GM21786 (cell line): ENCODE data around the gene L3HYPDH.

Experiments
- ATAC-seq: cut with Tn5 transposase; IDR thresholded peaks from one replicate; pipeline ENCODE4 v1.9.1; 2021; ENCODE audit not compliant: unreplicated experiment

The L3HYPDH gene

GRCh38 chr14:59483819-59484638, at the start of gene L3HYPDH, which contains the start of gene JKAMP:
TSS of gene L3HYPDH (minus strand) at chr14:59484408. CDS start at chr14:59484316, 92 bp downstream.
TSS of gene JKAMP (plus strand) at chr14:59484517. CDS start at chr14:59484590, 73 bp downstream.
- peak; percentile 81 for ATAC-seq

- no peak for ATAC-seq
Measured at GRCh38 chr14:59532419-59532818, 48.2 kb upstream of the L3HYPDH start.

DNA sequence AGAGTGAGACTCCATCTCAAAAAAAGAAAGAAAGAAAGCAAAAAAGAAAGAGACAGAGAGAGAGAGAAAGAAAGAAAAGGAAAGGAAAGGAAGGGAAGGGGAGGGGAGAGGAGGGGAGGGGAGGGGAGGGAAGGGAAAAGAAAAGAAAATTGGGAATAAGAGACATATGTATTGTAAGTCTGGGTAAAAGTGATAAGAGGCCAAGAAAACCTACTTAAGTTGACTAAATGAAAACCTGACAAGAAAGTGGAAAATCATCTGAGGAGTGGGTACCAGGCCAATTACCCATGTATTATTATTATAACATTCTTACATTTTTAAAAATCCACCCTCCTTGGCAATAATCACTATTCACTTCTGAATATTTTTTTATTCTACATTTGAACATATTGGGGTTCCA, 46.1 kb upstream of the L3HYPDH start:
- no peak for ATAC-seq

- ATAC-seq: peak; percentile 58
Measured at GRCh38 chr14:59529189-59529588, 45.0 kb upstream of the L3HYPDH start.

GRCh38 chr14:59520224-59520623, 36.0 kb upstream of the L3HYPDH start:
- ATAC-seq: no peak

DNA sequence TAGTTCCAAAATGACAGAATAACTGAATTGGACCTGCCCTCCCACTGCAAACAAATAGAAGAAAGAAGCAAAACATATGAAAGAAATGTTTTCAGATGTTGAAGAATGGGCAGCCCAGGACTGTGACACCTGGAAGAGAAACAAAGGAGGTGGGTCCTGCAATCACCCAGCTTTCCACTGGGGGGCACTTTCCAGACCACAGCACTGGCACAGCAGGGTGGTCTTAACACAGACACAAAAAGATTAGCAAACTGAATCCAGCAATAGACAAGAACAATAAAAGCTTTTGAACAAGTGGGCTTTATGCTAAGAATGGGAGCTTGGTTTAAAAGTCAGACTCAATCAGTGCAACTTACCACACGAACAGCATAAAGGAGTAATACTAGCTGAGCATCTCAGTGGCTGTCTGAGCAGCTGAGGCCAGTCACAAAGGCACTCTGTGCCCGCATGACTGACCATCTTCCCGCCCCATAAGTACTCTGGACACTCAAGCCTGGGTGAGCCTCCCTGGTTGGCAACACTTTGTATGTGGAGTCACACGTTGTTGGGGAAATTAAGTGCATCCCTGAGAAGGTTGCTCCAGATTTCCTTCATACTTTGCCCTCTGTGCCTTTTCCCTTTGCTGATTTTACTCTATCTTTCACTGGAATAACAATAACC, 27.8 kb upstream of the L3HYPDH start:
- ATAC-seq: no peak

GRCh38 chr14:59510966-59511365, 26.8 kb upstream of the L3HYPDH start:
- no peak for ATAC-seq

- no peak for ATAC-seq
Measured at GRCh38 chr14:59510001-59510400, 25.8 kb upstream of the L3HYPDH start.

- ATAC-seq: no peak
Measured at GRCh38 chr14:59509101-59509500, 24.9 kb upstream of the L3HYPDH start.

DNA sequence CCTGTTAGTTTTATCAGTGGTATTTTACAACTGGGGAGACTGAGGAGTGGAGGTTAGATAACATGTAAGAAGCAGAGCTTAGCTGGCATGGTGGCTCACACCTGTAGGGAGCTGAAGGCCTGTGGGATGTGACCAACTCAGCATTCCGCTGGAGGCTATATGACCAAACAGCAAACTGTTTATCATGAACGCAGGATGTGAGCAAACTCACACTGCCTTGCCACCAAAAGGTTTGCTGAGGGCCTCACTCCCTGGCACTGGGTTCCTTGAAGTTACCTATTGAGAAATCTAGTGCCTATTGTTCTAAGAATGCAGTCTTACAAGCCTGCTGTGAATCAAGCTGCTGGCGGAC, 23.5 kb upstream of the L3HYPDH start:
- ATAC-seq: no peak

GRCh38 chr14:59507063-59507751, 23.0 kb upstream of the L3HYPDH start:
- peak; percentile 94 for ATAC-seq

DNA sequence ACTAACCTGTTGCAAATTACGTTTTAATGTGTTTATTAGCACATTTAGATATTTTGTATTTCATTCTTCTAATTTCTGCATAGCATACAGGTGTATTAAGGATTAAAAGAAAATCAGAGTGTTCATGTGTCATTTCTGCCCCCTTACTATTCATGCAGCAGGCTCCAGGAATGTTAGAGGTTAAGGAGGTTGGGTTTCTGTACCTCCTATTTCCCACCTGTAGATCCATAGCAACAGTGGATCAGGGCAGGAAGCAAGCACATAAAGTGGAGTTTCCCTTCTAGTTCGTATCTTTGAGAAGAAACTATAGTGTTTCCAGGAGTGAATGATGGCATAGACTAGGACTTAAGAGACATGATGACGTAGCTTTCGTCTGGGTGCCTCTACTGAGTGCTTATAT, 19.0 kb upstream of the L3HYPDH start:
- ATAC-seq: no peak

DNA sequence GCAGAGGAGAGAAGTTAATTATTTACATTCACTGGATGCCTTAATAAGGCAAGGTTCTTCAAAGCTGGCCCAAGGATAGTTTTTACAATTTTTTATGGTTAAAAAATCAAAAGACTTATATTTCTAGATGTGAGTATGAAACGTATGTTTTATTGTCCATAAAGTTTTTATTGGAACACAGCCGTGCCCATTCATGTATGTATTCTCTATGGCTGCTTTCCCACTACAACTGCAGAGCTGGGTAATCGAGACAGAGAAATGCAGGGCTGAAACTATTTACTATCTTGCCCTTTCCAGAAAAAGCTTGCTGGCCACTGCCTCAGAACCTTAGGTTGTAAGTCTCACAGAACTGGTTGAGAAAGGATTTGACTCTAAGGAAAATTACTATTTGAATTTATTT, 16.5 kb upstream of the L3HYPDH start:
- no peak for ATAC-seq

GRCh38 chr14:59492384-59492783, 8.2 kb upstream of the L3HYPDH start:
- ATAC-seq: no peak

GRCh38 chr14:59490756-59491155, 6.5 kb upstream of the L3HYPDH start:
- ATAC-seq: no peak

GRCh38 chr14:59484639-59485175, 499 bp upstream of the L3HYPDH start:
- ATAC-seq: peak; percentile 41

GRCh38 chr14:59483363-59483762, 845 bp downstream of the L3HYPDH start:
- no peak for ATAC-seq

GRCh38 chr14:59482541-59483331, 1.5 kb downstream of the L3HYPDH start:
- ATAC-seq: no peak

DNA sequence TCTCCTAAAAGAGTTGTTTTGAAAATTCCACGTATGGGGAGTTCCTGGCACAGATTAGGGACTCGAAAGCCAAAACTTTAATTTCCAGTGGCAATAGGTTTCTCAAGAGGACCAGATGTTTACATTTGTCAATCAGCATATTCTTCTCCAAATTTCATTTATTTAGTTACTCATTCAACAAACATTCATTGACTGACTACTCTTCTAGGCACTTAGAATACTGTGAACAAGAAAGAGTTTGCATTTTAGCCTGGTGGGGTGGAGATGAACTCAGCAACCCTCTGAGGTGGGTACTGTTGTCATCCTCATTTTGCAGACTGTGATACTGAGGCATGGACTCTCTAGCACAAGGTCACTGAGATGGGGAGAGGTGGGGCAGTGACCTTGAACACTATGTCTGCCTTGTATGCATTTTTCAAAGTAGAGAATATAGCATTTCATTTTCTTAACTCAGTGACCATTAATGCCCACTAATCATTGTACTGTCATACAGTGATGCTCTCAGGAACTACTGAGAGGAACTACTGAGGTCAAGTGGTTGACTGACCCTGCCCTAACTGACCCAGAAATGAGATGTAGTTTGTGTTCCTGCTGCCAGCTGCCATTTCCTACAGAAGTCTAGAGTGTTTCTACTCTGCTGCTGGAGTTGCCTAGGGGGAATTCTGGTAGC, 2.2 kb downstream of the L3HYPDH start:
- no peak for ATAC-seq

DNA sequence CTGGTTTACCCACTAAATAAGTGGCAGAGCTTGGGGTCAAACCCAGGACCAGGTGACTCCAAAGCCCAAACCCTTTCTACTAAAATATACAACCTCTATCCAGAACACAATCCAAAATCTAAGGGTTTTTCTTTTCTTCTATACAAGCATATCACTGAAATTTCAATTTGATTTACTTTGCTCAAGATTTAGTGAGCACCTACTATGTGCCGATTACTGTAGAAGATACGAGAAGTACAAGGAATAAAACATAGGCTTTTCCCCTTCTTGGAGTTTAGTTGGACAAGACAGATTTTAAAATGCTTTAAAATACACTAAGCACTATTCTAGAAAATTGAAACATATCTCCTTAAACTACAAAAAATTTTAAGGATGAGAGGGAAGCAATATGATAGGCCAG, 2.8 kb downstream of the L3HYPDH start:
- ATAC-seq: no peak
